Vagina (tissue), 2 donors: ENCODE results near the gene PLD3.

Source experiments
- POLR2AphosphoS5 ChIP-seq, 2 donors: sonication (generic); formaldehyde crosslinking; IDR thresholded peaks; one replicate each; pipeline ENCODE4 v1.9.0; 2017; ENCODE audit warnings: antibody characterized with exemption in 2 of 2, mild to moderate bottlenecking in 2 of 2, low read depth in 1 of 2; ENCODE audit not compliant: insufficient read depth in 1 of 2
- TF ChIP-seq, protein P1 (sequence below), 3 experiments: fragments of 450-650 bp in 2 of 3; fragments of 200-600 bp in 1 of 3; sonication (generic) in 1 of 3; IDR thresholded peaks; one replicate each; pipeline ENCODE4 v1.5.1; 2017 to 2019; ENCODE audit warnings: antibody characterized with exemption in 3 of 3, mild to moderate bottlenecking in 2 of 3, moderate library complexity in 2 of 3

DNA sequence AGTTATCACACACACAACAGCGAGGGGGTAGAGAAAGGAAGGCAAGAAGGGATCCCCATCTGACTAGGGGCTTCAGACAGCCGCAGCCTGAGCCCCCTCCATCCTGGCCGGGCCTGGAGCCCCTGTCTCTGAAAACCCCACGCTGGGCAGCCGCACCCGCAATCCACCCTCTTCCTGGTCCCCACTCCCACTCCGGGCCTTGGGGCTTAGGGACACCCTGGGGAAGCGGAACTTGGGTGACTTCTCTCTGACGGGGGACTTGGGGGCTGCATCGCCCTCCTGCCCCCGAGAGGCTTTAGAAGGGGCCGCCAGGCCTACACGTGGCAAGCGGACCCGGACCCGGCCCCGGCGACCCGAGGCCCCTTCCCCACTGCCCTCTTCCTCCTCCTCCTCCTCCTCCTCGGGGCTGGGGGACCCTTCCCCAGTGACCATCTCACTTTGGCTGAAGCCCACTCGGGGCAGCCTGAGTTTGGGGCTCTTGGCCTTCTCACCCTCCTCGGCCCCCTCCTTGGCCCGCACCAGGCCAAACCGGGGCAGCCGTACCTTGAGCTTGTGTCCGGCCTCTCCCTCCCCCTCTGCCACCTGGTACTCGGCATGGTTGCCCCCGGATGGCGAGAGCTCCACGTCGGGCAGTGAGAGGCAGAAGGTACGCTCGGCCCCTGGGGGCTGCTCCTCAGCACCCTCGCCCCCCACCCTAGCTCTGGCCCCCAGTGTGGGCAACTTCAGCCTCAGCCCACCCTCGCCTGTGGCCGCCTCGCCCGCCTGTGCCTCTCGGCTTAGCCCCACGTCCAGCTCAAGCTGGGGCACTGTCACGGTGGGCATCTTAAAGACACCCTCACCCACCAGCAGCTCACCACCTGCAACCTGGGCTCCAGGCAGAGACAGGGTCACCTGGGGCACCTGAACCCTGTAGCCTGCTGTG is 45.7 kb downstream of the PLD3 start:
- TF ChIP-seq, protein P1, sequence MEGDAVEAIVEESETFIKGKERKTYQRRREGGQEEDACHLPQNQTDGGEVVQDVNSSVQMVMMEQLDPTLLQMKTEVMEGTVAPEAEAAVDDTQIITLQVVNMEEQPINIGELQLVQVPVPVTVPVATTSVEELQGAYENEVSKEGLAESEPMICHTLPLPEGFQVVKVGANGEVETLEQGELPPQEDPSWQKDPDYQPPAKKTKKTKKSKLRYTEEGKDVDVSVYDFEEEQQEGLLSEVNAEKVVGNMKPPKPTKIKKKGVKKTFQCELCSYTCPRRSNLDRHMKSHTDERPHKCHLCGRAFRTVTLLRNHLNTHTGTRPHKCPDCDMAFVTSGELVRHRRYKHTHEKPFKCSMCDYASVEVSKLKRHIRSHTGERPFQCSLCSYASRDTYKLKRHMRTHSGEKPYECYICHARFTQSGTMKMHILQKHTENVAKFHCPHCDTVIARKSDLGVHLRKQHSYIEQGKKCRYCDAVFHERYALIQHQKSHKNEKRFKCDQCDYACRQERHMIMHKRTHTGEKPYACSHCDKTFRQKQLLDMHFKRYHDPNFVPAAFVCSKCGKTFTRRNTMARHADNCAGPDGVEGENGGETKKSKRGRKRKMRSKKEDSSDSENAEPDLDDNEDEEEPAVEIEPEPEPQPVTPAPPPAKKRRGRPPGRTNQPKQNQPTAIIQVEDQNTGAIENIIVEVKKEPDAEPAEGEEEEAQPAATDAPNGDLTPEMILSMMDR (IDR thresholded peaks at IDR 0.05), result no peak
- TF ChIP-seq POLR2AphosphoS5 (IDR thresholded peaks at IDR 0.05; ENCODE audit: insufficient read depth in 1 of 2, low read depth in 1 of 2), result no peak
